ENCODE measurements around the gene INTS15. TPM values are rescaled to one million over a fixed set of nuclear protein-coding genes. Genes with fewer than 3 reads are reported as not detected.

The INTS15 gene
- total RNA-seq, 1 experiment from 2014 or later, result 24.3 TPM

GRCh38 chr7:6641305-6642035 lies 51.6 kb downstream of the INTS15 start:
- Histone ChIP-seq H3K27ac (ENCODE audit: low read depth, low read length) (no peak overlapping the region), H3K27me3 (ENCODE audit: insufficient read depth, low read length) (no peaks in the 10 kb centered on the region), H4K20me1 (ENCODE audit: insufficient read depth) (no peaks in the 10 kb centered on the region), H3K79me2 (ENCODE audit: insufficient read depth, low read length) (peaks cover 44% of the 10 kb centered on the region), H3K36me3 (ENCODE audit: control insufficient read depth in 1 of 2, insufficient read depth in 2 of 2, low read length in 2 of 2) (peaks cover 20 to 24% of the 10 kb centered on the region in 2 experiments; a peak in 2 of 4 replicates), H3K4me2 (ENCODE audit: low read length) (no peak overlapping the region), H3K4me1 (ENCODE audit: control insufficient read depth in 1 of 2, insufficient read depth in 2 of 2, low read length in 2 of 2) (peaks cover 2 to 14% of the 10 kb centered on the region in 2 experiments; a peak in 2 of 4 replicates), H2AFZ (ENCODE audit: low read depth, low read length, poor library complexity, severe bottlenecking) (no peak overlapping the region), H3K4me3 (replicated peaks in 1 of 2; ENCODE audit: low read depth in 1 of 2, low read length in 2 of 2) (no peak overlapping the region), H3K9me2 (ENCODE audit: insufficient read depth) (no peaks in the 10 kb centered on the region), H3K9me3 (ENCODE audit: control insufficient read depth in 1 of 2, insufficient read depth in 1 of 2, low read depth in 1 of 2, low read length in 2 of 2) (no peaks in the 10 kb centered on the region), H3K9ac (ENCODE audit: low read length) (no peak overlapping the region)
- DNase-seq (ENCODE audit: low read depth, low spot score) (no peak), ATAC-seq (no peak)
- CTCF ChIA-PET, result no interaction called here
- TF ChIP-seq MAX (IDR thresholded peaks at IDR 0.05) (no peak), ZBTB33 (IDR thresholded peaks at IDR 0.05; ENCODE audit: extremely low read depth, insufficient replicate concordance, low read length) (no peak), ATF3 (IDR thresholded peaks at IDR 0.05) (no peak), POLR2AphosphoS5 (IDR thresholded peaks at IDR 0.05; ENCODE audit: low read depth, low read length) (no peak), ZNF274 (IDR thresholded peaks at IDR 0.05; ENCODE audit: low read depth, low read length) (no peak), RAD21 (IDR thresholded peaks at IDR 0.05; ENCODE audit: low read depth) (no peak), EZH2 (IDR thresholded peaks at IDR 0.05) (no peak), SIN3A (IDR thresholded peaks at IDR 0.05; ENCODE audit: low read depth) (no peak), FOSL1 (IDR thresholded peaks at IDR 0.05; ENCODE audit: low read depth) (no peak), SP1 (IDR thresholded peaks at IDR 0.05; ENCODE audit: low read depth) (no peak), ELF1 (IDR thresholded peaks at IDR 0.05; ENCODE audit: borderline replicate concordance, low read depth) (no peak), EGR1 (IDR thresholded peaks at IDR 0.05; ENCODE audit: low read depth) (no peak)
- BruUV-seq (replicated peaks), result no TSS peak
- POLR2A ChIA-PET, result no interaction called here
- intact Hi-C loops (cut with micrococcal nuclease), result no loop called here
- RAD21 ChIA-PET (ENCODE audit: low non-redundant PET in 1 of 2, low total read pairs in 2 of 2, uncharacterized antibody in 2 of 2, unreplicated experiment in 2 of 2), result no interaction called here

Measured in HCT116 (cell line).